Left lung (tissue), 10 donors: Measurements from ENCODE around the gene TOR1B. TPM values are rescaled to one million over a fixed set of nuclear protein-coding genes. Genes with fewer than 3 reads are reported as not detected.
"Not testable (repeated sequence)": the region's sequence is repeated elsewhere in the genome, so short reads cannot be mapped to it uniquely, and the experiment has no call there.

Source experiments
- ATAC-seq: fragments of 200-7000 bp; cut with Tn5 transposase; one replicate; pipeline ENCODE4 v1.9.1; 2020; ENCODE audit warnings: moderate library complexity
- DNase-seq, 4 donors: peaks; one replicate each; pipeline ENCODE4 v3.0.0-alpha.2; 2013 to 2020
- H3K27ac ChIP-seq, 2 donors: fragments of 200-600 bp; sonication (generic) in 1 of 2; one replicate each; pipeline versions ENCODE4 v1.5.0 to v1.8.0; 2020 to 2021
- H3K27me3 ChIP-seq, 2 donors: fragments of 200-600 bp; sonication (generic) in 1 of 2; one replicate each; pipeline versions ENCODE4 v1.5.0 to v1.8.0; 2020 to 2021
- H3K36me3 ChIP-seq, 2 donors: fragments of 200-600 bp; sonication (generic) in 1 of 2; one replicate each; pipeline versions ENCODE4 v1.5.0 to v1.8.0; 2020 to 2021
- H3K4me1 ChIP-seq, 2 donors: fragments of 200-600 bp; one replicate each; pipeline ENCODE4 v1.8.0; 2021
- H3K4me3 ChIP-seq, 2 donors: fragments of 200-600 bp; sonication (generic) in 1 of 2; one replicate each; pipeline versions ENCODE4 v1.5.0 to v1.8.0; 2020 to 2021; ENCODE audit warnings: mild to moderate bottlenecking in 1 of 2
- H3K9me3 ChIP-seq, 2 donors: fragments of 200-600 bp; sonication (generic) in 1 of 2; one replicate each; pipeline versions ENCODE4 v1.5.0 to v1.8.0; 2020 to 2021
- CTCF ChIP-seq, 2 donors: fragments of 200-600 bp; sonication (generic) in 1 of 2; IDR thresholded peaks; one replicate each; pipeline versions ENCODE4 v1.5.0 to v1.8.0; 2021; ENCODE audit warnings: antibody characterized with exemption in 2 of 2
- intact Hi-C, 2 donors: fragments of 100-400 bp; cut with DNase I; formaldehyde crosslinking; loops; one replicate each; pipeline versions ENCODE4 v1.11.2 to v1.14.2; 2022
- polyA plus RNA-seq, 6 donors: library from polyadenylated mRNA; unstranded; fragments of 120-200 nt; gene quantifications; one replicate each; pipeline ENCODE4 v1.2.1, GENCODE V29; 2013; ENCODE audit not compliant: insufficient read length in 6 of 6
- total RNA-seq, 2 donors: library from RNA; stranded (reverse); fragmentation: NEBNext Ultra II Directional; extraction: Animal tissue kit (Norgen Biotek cat#: 25700); gene quantifications; one replicate each; pipeline ENCODE4 v1.2.1, GENCODE V29; 2021
- donor health status: DM: no; HTN: yes; CAD: no.
- donor health status: DM: no; HTN: no; CAD: no.

Gene TOR1B
- total and polyA plus RNA-seq, 8 donors = 19.0 to 32.1 (median 22.0) TPM

DNA sequence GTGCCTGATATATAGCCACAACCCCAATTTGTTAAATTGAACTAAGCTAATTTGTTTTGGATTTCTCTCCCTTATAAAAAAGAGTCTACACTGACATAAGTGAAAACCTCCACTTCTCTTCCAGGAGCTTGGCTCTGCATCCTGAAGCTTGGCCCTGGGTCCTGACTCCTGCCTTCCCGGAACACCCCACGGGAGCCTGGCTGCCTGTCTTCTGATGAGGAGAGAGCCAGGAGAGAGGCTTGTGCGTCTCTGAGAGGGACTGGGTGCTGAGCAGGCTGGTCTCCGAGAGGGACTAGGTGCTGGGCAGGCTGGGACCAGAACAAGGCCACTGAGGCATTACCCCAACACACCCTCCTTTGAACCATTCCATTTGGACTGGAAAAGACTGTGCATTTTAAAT is 43.7 kb upstream of the TOR1B start:
- H3K27ac ChIP-seq = no peak overlapping the region
- ATAC-seq (no peak), DNase-seq (no peak)
- no peaks in the 10 kb centered on the region for H3K9me3 ChIP-seq
- peaks cover 0 to under 1% of the 10 kb centered on the region in 2 donors for H3K27me3 ChIP-seq
- no peak for TF ChIP-seq CTCF (IDR thresholded peaks at IDR 0.05)
- no peaks in the 10 kb centered on the region for H3K36me3 ChIP-seq
- no peak overlapping the region for H3K4me3 ChIP-seq
- H3K4me1 ChIP-seq = peaks cover 7 to 38% of the 10 kb centered on the region in 2 donors
- intact Hi-C loops = no loop called here

DNA sequence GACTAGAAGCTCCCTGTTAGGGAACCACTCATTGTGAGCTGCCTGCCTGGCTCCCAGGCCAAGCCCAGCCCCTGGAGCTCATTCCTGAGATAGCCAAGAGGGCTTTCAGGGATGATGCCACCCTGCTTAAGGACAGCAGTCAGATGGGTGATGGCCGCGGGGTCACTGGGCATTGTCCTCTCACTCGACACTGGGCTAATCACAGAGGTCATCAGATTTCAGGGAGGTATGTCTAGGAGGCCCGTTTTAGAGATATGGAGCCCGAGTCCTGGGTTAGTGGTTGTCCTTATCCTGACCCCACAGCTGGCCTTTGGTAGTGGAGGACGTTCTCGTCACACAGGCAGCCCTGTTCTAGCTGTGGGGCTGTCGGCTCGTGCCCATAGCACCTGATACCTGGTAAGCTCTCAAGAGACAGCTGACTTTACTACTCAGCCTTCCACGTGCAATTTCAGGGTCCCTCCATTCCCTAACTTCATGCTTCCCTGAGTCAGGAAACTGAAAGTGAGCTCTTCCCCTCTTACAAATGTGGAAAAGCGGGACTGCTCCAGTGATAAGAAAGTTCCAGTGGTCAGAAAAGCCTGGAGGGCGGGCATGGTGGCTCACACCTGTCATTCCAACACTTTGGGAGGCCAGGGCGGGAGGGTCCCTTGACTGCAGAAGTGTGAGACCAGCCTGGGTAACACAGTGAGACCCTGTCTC is 43.0 kb upstream of the TOR1B start:
- intact Hi-C loops = no loop called here
- TF ChIP-seq CTCF (IDR thresholded peaks at IDR 0.05) = no peak

GRCh38 chr9:129760784-129761183 is 42.2 kb upstream of the TOR1B start:
- peak overlapping the region in 1 of 2 donors; percentile 56 for H3K27ac ChIP-seq
- H3K4me3 ChIP-seq, H3K27me3 ChIP-seq, intact Hi-C loops, DNase-seq, H3K9me3 ChIP-seq, ATAC-seq, H3K36me3 ChIP-seq: not testable (repeated sequence)
- H3K4me1 ChIP-seq = peaks cover 7 to 38% of the 10 kb centered on the region in 2 donors

More for the DNA sequence above, 43.0 kb upstream of the TOR1B start:
- no peak overlapping the region for H3K27ac ChIP-seq
- ATAC-seq (no peak), DNase-seq (no peak)
- no peaks in the 10 kb centered on the region for H3K9me3 ChIP-seq
- H3K36me3 ChIP-seq = no peaks in the 10 kb centered on the region
- H3K27me3 ChIP-seq = no peaks in the 10 kb centered on the region
- H3K4me3 ChIP-seq = no peak overlapping the region
- H3K4me1 ChIP-seq = peaks cover 7 to 38% of the 10 kb centered on the region in 2 donors

DNA sequence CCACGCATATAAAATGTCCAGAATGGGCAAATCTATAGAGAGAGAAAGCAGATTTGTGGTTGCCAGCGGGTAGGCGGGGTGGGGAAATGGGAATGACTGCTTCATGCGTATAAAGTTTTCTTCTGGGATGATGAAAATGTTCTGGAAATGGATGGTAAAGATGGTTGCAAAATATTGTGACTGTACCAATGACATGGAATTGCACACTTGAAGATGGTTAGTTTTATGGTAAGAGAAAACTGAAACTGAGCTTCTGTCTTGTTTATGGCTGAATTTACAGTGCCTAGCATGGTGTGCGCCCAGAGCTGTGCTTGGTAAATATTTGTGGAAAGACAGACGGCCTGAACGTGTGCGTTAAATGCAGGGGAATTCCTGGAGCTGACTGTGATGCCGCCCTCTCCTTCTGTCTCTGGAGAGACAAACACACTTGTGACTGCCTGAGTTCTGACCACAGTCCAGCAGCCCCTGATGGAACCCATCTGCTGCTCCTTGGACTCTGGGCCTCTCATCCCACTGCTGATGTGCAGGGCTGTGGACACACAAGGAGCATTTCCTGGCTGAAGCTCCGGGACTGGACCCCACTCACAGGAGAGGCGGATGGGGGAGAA is 41.6 kb upstream of the TOR1B start:
- peak in 3 of 4 donors; percentile 49 to 95 (median 89) for DNase-seq
- Histone ChIP-seq H3K9me3 (no peaks in the 10 kb centered on the region), H3K36me3 (no peaks in the 10 kb centered on the region), H3K27ac (peak overlapping the region; percentile 56 to 82), H3K4me1 (peaks cover 7 to 38% of the 10 kb centered on the region in 2 donors), H3K4me3 (no peak overlapping the region), H3K27me3 (no peaks in the 10 kb centered on the region)
- intact Hi-C loops = no loop called here
- ATAC-seq = peak; percentile 47
- no peak for TF ChIP-seq CTCF (IDR thresholded peaks at IDR 0.05)

GRCh38 chr9:129761901-129762369 is 41.0 kb upstream of the TOR1B start:
- peak overlapping the region; percentile 44 to 82 for H3K27ac ChIP-seq
- no peaks in the 10 kb centered on the region for H3K9me3 ChIP-seq
- no peak for TF ChIP-seq CTCF (IDR thresholded peaks at IDR 0.05)
- H3K27me3 ChIP-seq = no peaks in the 10 kb centered on the region
- DNase-seq (peak in 2 of 4 donors; percentile 62 to 69), ATAC-seq (peak; percentile 38)
- H3K4me3 ChIP-seq = no peak overlapping the region
- intact Hi-C loops = no loop called here
- peaks cover 7 to 34% of the 10 kb centered on the region in 2 donors for H3K4me1 ChIP-seq
- H3K36me3 ChIP-seq = no peaks in the 10 kb centered on the region

GRCh38 chr9:129762370-129762984 is 40.5 kb upstream of the TOR1B start:
- Histone ChIP-seq H3K27ac (peak overlapping the region; percentile 77 to 82), H3K4me1 (peaks cover 7 to 29% of the 10 kb centered on the region in 2 donors)
- ATAC-seq (peak; percentile 61), DNase-seq (peak in 1 of 4 donors; percentile 49)
- H3K27me3 ChIP-seq, H3K36me3 ChIP-seq, intact Hi-C loops, H3K9me3 ChIP-seq, H3K4me3 ChIP-seq: not testable (repeated sequence)
